Natural killer cell (primary cell): ENCODE measurements around the gene ZDHHC18. TPM values are rescaled to one million over a fixed set of nuclear protein-coding genes. Genes with fewer than 3 reads are reported as not detected.

Source experiments
- ATAC-seq, 3 donors: fragments of 150-1000 bp in 2 of 3; fragments of 200-7000 bp in 1 of 3; cut with Tn5 transposase; 1 replicate in 1 of 3; 2 replicates in 2 of 3; pipeline ENCODE4 v1.10.0; 2021; ENCODE audit warnings: mild to moderate bottlenecking in 2 of 3, moderate library complexity in 2 of 3
- DNase-seq, 2 donors: peaks; one replicate each; pipeline versions ENCODE4 v3.0.0 to v3.0.0-alpha.2; 2013 to 2021; ENCODE audit warnings: mixed read lengths in 1 of 2
- H3K27ac ChIP-seq: one replicate; pipeline ENCODE4 v1.5.1; 2013; ENCODE audit warnings: mild to moderate bottlenecking, low read length
- H3K27me3 ChIP-seq: one replicate; pipeline ENCODE4 v1.6.1; 2013; ENCODE audit warnings: low read length; ENCODE audit not compliant: control insufficient read depth, insufficient read depth
- H3K36me3 ChIP-seq: one replicate; pipeline ENCODE4 v1.6.1; 2013; ENCODE audit warnings: low read length; ENCODE audit not compliant: control insufficient read depth, insufficient read depth
- H3K4me1 ChIP-seq: one replicate; pipeline ENCODE4 v1.6.1; 2013; ENCODE audit warnings: low read length; ENCODE audit not compliant: control insufficient read depth, insufficient read depth
- H3K4me3 ChIP-seq: one replicate; pipeline ENCODE4 v1.5.1; 2013; ENCODE audit warnings: low read length
- H3K9me3 ChIP-seq: one replicate; pipeline ENCODE4 v1.6.1; 2013; ENCODE audit warnings: low read length; ENCODE audit not compliant: control insufficient read depth, insufficient read depth
- H3K27ac Mint-ChIP-seq, 2 donors: one replicate each; pipeline ENCODE4 v1.8.0; 2022; ENCODE audit warnings: mild to moderate bottlenecking in 2 of 2, mixed read lengths in 2 of 2, moderate library complexity in 1 of 2
- H3K27me3 Mint-ChIP-seq, 2 donors: one replicate each; pipeline ENCODE4 v1.8.0; 2022; ENCODE audit warnings: low read depth in 2 of 2, mixed read lengths in 2 of 2
- H3K36me3 Mint-ChIP-seq: one replicate; pipeline ENCODE4 v1.8.0; 2022; ENCODE audit warnings: mixed read lengths
- H3K4me1 Mint-ChIP-seq, 2 donors: one replicate each; pipeline ENCODE4 v1.8.0; 2022; ENCODE audit warnings: mixed read lengths in 2 of 2
- H3K4me3 Mint-ChIP-seq: one replicate; pipeline ENCODE4 v1.8.0; 2022; ENCODE audit warnings: mild to moderate bottlenecking, moderate library complexity, mixed read lengths
- H3K9me3 Mint-ChIP-seq, 2 donors: one replicate each; pipeline ENCODE4 v1.8.0; 2022; ENCODE audit warnings: mixed read lengths in 2 of 2
- CTCF ChIP-seq: fragments of 200-600 bp; IDR thresholded peaks from one replicate; pipeline ENCODE4 v1.8.0; 2022; ENCODE audit warnings: antibody characterized with exemption
- WGBS: methylation state at CpG from one replicate; pipeline ENCODE4 v1.1.7; 2013; ENCODE audit warnings: missing lambda C conversion rate; ENCODE audit not compliant: insufficient coverage; 5-methylcytosine and 5-hydroxymethylcytosine counted together
- intact Hi-C: fragments of 100-400 bp; cut with micrococcal nuclease; formaldehyde crosslinking; loops from one replicate; pipeline ENCODE4 v1.14.2; 2022
- total RNA-seq, 4 donors: library from RNA; stranded (reverse); fragments of 120-200 nt in 1 of 4; gene quantifications; one replicate each; pipeline versions ENCODE4 v1.2.3 to v1.2.4, GENCODE V29; 2013 to 2022

ZDHHC18 gene
- total RNA-seq: 10 to 100 TPM; 70.0 to 74.6 (median 72.3) TPM
- 28.1 TPM for total RNA-seq (2013)

- Mint-ChIP-seq H3K27me3 (no peaks in the 10 kb centered on the region), H3K9me3 (no peaks in the 10 kb centered on the region), H3K36me3 (no peaks in the 10 kb centered on the region), H3K4me1 (peaks cover 43 to 50% of the 10 kb centered on the region in 2 donors), H3K4me3 (peak within 1 kb of the TSS; percentile 93), H3K27ac (peak within 1 kb of the TSS; percentile 99 to 100)
- peak within 1 kb of the TSS; percentile 63 for H3K4me3 ChIP-seq
- peak; percentile 42 for TF ChIP-seq CTCF
- H3K27me3 ChIP-seq: no peaks in the 10 kb centered on the region
- no peaks in the 10 kb centered on the region for H3K9me3 ChIP-seq
- peak within 1 kb of the TSS; percentile 69 for H3K27ac ChIP-seq
- peak; percentile 90 to 96 (median 94) for ATAC-seq
- intact Hi-C loops: no loop called here
- peak; percentile 83 to 87 for DNase-seq
- H3K36me3 ChIP-seq: no peaks in the 10 kb centered on the region
- under 1% methylated on average over 107 of the region's 107 CpGs for WGBS
- peaks cover 56% of the 10 kb centered on the region for H3K4me1 ChIP-seq
Measured at GRCh38 chr1:26826261-26827105, at the start of gene ZDHHC18. Gene ZDHHC18 (plus strand): TSS chr1:26826688. CDS start chr1:26826805, 117 bp downstream.

- no peak for TF ChIP-seq CTCF
- no peaks in the 10 kb centered on the region for H3K27me3 ChIP-seq
- no peak overlapping the region for H3K4me3 Mint-ChIP-seq
- intact Hi-C loops: no loop called here
- no peak overlapping the region for H3K27ac ChIP-seq
- no peaks in the 10 kb centered on the region for H3K9me3 Mint-ChIP-seq
- H3K4me1 ChIP-seq: peaks cover 8% of the 10 kb centered on the region
- H3K9me3 ChIP-seq: no peaks in the 10 kb centered on the region
- DNase-seq: no peak
- H3K36me3 Mint-ChIP-seq: peaks cover 17% of the 10 kb centered on the region
- peaks cover 30 to 53% of the 10 kb centered on the region in 2 donors for H3K4me1 Mint-ChIP-seq
- H3K36me3 ChIP-seq: peaks cover 77% of the 10 kb centered on the region
- 93% methylated on average over 11 of the region's 11 CpGs for WGBS
- no peaks in the 10 kb centered on the region for H3K27me3 Mint-ChIP-seq
- no peak overlapping the region for H3K4me3 ChIP-seq
- peak overlapping the region; percentile 56 to 74 for H3K27ac Mint-ChIP-seq
- no peak for ATAC-seq
Measured at GRCh38 chr1:26779098-26779668, 47.3 kb upstream of the ZDHHC18 start.

GRCh38 chr1:26780344-26780957 is 46.0 kb upstream of the ZDHHC18 start:
- no peak for ATAC-seq
- Histone ChIP-seq H3K4me3 (no peak overlapping the region), H3K27me3 (no peaks in the 10 kb centered on the region), H3K9me3 (no peaks in the 10 kb centered on the region), H3K27ac (no peak overlapping the region), H3K36me3 (peaks cover 65% of the 10 kb centered on the region), H3K4me1 (peaks cover 19% of the 10 kb centered on the region)
- 92% methylated on average over 21 of the region's 21 CpGs for WGBS
- Mint-ChIP-seq H3K9me3 (no peaks in the 10 kb centered on the region), H3K36me3 (peaks cover 17% of the 10 kb centered on the region), H3K27me3 (no peaks in the 10 kb centered on the region), H3K4me3 (no peak overlapping the region), H3K27ac (peak overlapping the region; percentile 57 to 100), H3K4me1 (peaks cover 41 to 58% of the 10 kb centered on the region in 2 donors)
- intact Hi-C loops: loop anchor here (10.0 kb wide), 1 partner anchor 406 kb away; the partner anchor contains the start of gene ZNF683
- TF ChIP-seq CTCF: no peak
- no peak for DNase-seq
